Measurements from ENCODE around the gene FGB. TPM values are rescaled to one million over a fixed set of nuclear protein-coding genes. Genes with fewer than 3 reads are reported as not detected.

The FGB gene
- total RNA-seq, 1 experiment from 2014 or later: 29.4 TPM

GRCh38 chr4:154616731-154617130 lies 53.9 kb downstream of the FGB start:
- peaks cover 22% of the 10 kb centered on the region for H3K4me1 Mint-ChIP-seq (ENCODE audit: low read depth, unreplicated experiment)
- H3K9me3 ChIP-seq: no peaks in the 10 kb centered on the region
- no peaks in the 10 kb centered on the region for H3K36me3 Mint-ChIP-seq (ENCODE audit: insufficient read depth, unreplicated experiment)
- no peak for TF ChIP-seq CTCF (IDR thresholded peaks at IDR 0.05; ENCODE audit: insufficient read depth in 1 of 2, low read depth in 1 of 2, low read length in 1 of 2, severe bottlenecking in 1 of 2, unreplicated experiment in 1 of 2)
- no TSS peak for BruUV-seq (replicated peaks)
- H3K27me3 Mint-ChIP-seq (ENCODE audit: insufficient read depth, unreplicated experiment): no peaks in the 10 kb centered on the region
- intact Hi-C loops (cut with micrococcal nuclease; ENCODE audit: unreplicated experiment): loop anchor here (1.0 kb wide), 2 partner anchors 18 to 26 kb away; partner anchors contain the start of gene FGA
- H3K27ac Mint-ChIP-seq (ENCODE audit: unreplicated experiment): no peak overlapping the region
- H3K27me3 ChIP-seq (replicated peaks; ENCODE audit: control insufficient read depth, insufficient read depth, low read length): no peaks in the 10 kb centered on the region
- no peak overlapping the region for H3K4me3 ChIP-seq (ENCODE audit: low read depth, low read length)
- no peak for DNase-seq
- ChIA-PET CTCF (no interaction called here), POLR2A (no interaction called here)
- no peak overlapping the region for H3K4me3 Mint-ChIP-seq (ENCODE audit: unreplicated experiment)
- H3K9me3 Mint-ChIP-seq (ENCODE audit: unreplicated experiment): no peaks in the 10 kb centered on the region
- H3K36me3 ChIP-seq (ENCODE audit: control insufficient read depth, insufficient read depth, low read length): no peaks in the 10 kb centered on the region
- peaks cover 45% of the 10 kb centered on the region for H3K4me1 ChIP-seq

- H3K27me3 Mint-ChIP-seq (ENCODE audit: insufficient read depth, unreplicated experiment): no peaks in the 10 kb centered on the region
- ChIA-PET CTCF (interaction anchor here (1.4 to 10.8 kb wide), 10 partner anchors 9 to 68 kb away, joined by 4 to 251 read pairs (median 16); partner anchors contain the start of genes FGA and PLRG1), POLR2A (interaction anchor here (1.0 to 1.1 kb wide), 2 partner anchors 22 to 68 kb away, joined by 3 to 4 read pairs; partner anchors contain the start of gene PLRG1)
- peak overlapping the region; percentile 48 for H3K4me3 Mint-ChIP-seq (ENCODE audit: unreplicated experiment)
- no peak overlapping the region for H3K4me3 ChIP-seq (ENCODE audit: low read depth, low read length)
- H3K9me3 ChIP-seq: no peaks in the 10 kb centered on the region
- H3K27me3 ChIP-seq (replicated peaks; ENCODE audit: control insufficient read depth, insufficient read depth, low read length): no peaks in the 10 kb centered on the region
- H3K4me1 Mint-ChIP-seq (ENCODE audit: low read depth, unreplicated experiment): peaks cover 22% of the 10 kb centered on the region
- peaks cover 40% of the 10 kb centered on the region for H3K4me1 ChIP-seq
- peak in 1 of 2 experiments; percentile 66 for DNase-seq
- H3K27ac Mint-ChIP-seq (ENCODE audit: unreplicated experiment): no peak overlapping the region
- no TSS peak for BruUV-seq (replicated peaks)
- H3K36me3 ChIP-seq (ENCODE audit: control insufficient read depth, insufficient read depth, low read length): no peaks in the 10 kb centered on the region
- H3K36me3 Mint-ChIP-seq (ENCODE audit: insufficient read depth, unreplicated experiment): no peaks in the 10 kb centered on the region
- H3K9me3 Mint-ChIP-seq (ENCODE audit: unreplicated experiment): no peaks in the 10 kb centered on the region
- intact Hi-C loops (cut with micrococcal nuclease; ENCODE audit: unreplicated experiment): loop anchor here (1.0 kb wide), 5 partner anchors 20 to 66 kb away; partner anchors contain the start of gene FGA
- TF ChIP-seq CTCF (IDR thresholded peaks at IDR 0.05; ENCODE audit: insufficient read depth in 1 of 2, low read depth in 1 of 2, low read length in 1 of 2, severe bottlenecking in 1 of 2, unreplicated experiment in 1 of 2): no peak
Observed at GRCh38 chr4:154617820-154618317, 55.1 kb downstream of the FGB start.

- Histone ChIP-seq H3K9me3 (no peaks in the 10 kb centered on the region), H3K4me3 (ENCODE audit: low read depth, low read length) (no peak overlapping the region), H3K27me3 (replicated peaks; ENCODE audit: control insufficient read depth, insufficient read depth, low read length) (no peaks in the 10 kb centered on the region), H3K4me1 (peaks cover 36% of the 10 kb centered on the region), H3K36me3 (ENCODE audit: control insufficient read depth, insufficient read depth, low read length) (no peaks in the 10 kb centered on the region)
- Mint-ChIP-seq H3K4me3 (ENCODE audit: unreplicated experiment) (no peak overlapping the region), H3K4me1 (ENCODE audit: low read depth, unreplicated experiment) (peaks cover 17% of the 10 kb centered on the region), H3K9me3 (ENCODE audit: unreplicated experiment) (no peaks in the 10 kb centered on the region), H3K27me3 (ENCODE audit: insufficient read depth, unreplicated experiment) (no peaks in the 10 kb centered on the region), H3K27ac (ENCODE audit: unreplicated experiment) (no peak overlapping the region), H3K36me3 (ENCODE audit: insufficient read depth, unreplicated experiment) (no peaks in the 10 kb centered on the region)
- intact Hi-C loops (cut with micrococcal nuclease; ENCODE audit: unreplicated experiment): loop anchor here (1.0 kb wide), 3 partner anchors 42 to 67 kb away; no protein-coding TSS in a partner anchor
- ChIA-PET POLR2A (interaction anchor here (0.6 to 1.0 kb wide), 3 partner anchors 21 to 69 kb away, joined by 3 to 5 read pairs (median 3); partner anchors contain the start of gene PLRG1), CTCF (interaction anchor here (0.6 to 10.8 kb wide), 16 partner anchors 9 to 112 kb away, joined by 3 to 251 read pairs (median 6); partner anchors contain the start of genes FGA and PLRG1)
- BruUV-seq (replicated peaks): no TSS peak
- TF ChIP-seq CTCF (IDR thresholded peaks at IDR 0.05; ENCODE audit: insufficient read depth in 1 of 2, low read depth in 1 of 2, low read length in 1 of 2, severe bottlenecking in 1 of 2, unreplicated experiment in 1 of 2): peak; percentile 59 to 79
- DNase-seq: peak; percentile 78 to 79
Observed at GRCh38 chr4:154618708-154619315, 56.0 kb downstream of the FGB start.

All from Caco-2 (cell line).